Activated T-cell treated with anti-CD3 and anti-CD28 coated beads, Interleukin-2, amount 50 U/mL, for 1 hour (primary cell): ENCODE measurements around the gene PCSK1N.
"Not testable (repeated sequence)": the region's sequence is repeated elsewhere in the genome, so short reads cannot be mapped to it uniquely, and the experiment has no call there.

ENCODE experiments used
- DNase-seq: peaks from one replicate; pipeline ENCODE4 v3.0.0-alpha.2; 2020

Gene PCSK1N

DNA sequence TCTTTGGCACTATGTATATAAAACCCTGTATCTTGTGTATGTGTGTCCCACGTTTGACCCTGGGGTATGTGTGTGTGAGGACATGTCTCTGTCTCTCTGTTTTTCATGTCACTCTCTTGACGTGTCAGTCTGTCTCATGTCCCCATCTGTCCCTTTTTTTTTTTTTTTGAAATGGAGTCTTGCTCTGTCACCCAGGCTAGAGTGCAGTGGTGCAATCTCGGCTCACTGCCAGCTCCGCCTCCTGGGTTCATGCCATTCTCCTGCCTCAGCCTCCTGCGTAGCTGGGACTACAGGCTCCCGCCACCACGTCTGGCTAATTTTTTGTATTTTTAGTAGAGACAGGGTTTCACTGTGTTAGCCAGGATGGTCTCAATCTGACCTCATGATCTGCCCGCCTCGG lies 16.0 kb downstream of the PCSK1N start:
- not testable (repeated sequence) for DNase-seq

DNA sequence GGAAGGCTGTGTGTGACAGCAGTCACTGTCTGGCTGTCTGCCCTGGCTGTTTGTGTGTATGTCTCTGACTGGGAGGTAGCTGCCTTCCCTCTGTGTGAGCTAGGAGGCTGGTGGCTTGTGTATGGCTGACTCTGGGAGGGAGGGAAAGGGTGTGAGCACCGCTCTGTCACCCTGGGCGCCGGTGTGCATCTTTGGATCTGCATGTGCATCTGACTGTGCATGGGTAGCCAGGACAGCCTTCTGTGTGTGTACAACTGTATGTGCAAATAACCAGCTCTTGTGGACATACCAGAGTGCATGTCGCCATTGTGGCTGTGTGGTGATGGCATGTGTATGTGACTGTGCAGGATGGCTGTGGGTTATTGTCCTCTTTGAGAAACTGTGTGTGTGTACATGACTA lies 16.5 kb downstream of the PCSK1N start:
- no peak for DNase-seq

DNA sequence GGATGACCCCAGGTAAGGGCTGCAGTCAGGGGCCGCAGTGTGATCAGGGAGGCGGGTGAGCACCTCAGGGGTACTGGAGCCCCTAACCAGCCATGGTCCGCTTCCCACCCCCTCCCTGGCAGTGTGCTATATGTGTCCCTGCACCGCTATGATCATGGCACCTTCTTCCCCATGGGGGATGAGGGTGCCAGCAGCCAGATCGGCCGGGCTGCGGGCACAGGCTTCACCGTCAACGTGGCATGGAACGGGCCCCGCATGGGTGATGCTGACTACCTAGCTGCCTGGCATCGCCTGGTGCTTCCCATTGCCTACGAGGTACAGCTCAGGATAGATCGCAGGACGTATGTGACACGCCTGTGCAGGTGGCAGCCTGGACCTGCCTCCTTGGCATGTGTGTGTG lies 17.3 kb downstream of the PCSK1N start:
- no peak for DNase-seq

DNA sequence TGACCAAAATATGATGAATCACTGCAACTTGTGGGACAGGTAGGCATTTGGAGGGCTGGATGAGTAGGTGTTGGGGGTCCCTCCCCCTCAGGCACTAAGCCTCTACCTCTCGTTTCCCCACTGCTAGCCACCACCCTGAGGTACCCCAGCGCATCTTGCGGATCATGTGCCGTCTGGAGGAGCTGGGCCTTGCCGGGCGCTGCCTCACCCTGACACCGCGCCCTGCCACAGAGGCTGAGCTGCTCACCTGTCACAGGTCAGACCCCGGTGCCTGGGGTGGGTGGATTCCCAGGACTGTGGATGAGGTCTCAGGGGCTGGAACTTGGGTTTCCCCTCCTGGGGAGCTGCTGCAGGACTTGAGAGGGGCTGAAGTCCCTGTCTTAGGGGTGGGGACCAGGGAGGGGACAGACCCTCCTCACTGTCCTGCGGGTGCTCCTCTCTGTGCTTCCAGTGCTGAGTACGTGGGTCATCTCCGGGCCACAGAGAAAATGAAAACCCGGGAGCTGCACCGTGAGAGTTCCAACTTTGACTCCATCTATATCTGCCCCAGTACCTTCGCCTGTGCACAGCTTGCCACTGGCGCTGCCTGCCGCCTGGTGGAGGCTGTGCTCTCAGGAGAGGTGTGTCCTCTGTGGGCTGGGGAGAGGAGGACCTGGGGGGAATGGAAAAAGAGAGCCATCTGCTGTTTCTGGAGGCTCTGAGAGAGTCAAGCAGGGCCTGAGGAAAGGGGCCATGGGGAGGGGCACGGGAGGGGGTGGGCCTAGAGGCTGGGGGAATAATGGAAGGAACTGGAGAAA lies 19.2 kb downstream of the PCSK1N start:
- peak; percentile 9 for DNase-seq

DNA sequence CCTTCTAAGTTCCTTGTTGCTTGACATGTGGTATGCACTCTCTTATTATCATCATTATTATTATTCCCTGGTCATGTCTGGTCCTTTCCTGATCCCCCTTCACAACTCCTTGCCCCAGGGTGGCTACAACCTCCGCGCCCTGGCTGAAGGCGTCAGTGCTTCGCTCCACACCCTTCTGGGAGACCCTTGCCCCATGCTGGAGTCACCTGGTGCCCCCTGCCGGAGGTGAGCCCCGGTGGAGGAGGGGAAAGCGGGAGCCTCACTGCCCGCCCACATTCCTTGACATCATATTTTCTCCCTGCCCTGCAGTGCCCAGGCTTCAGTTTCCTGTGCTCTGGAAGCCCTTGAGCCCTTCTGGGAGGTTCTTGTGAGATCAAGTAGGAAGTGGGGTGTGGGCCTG lies 20.1 kb downstream of the PCSK1N start:
- peak; percentile 11 for DNase-seq

DNA sequence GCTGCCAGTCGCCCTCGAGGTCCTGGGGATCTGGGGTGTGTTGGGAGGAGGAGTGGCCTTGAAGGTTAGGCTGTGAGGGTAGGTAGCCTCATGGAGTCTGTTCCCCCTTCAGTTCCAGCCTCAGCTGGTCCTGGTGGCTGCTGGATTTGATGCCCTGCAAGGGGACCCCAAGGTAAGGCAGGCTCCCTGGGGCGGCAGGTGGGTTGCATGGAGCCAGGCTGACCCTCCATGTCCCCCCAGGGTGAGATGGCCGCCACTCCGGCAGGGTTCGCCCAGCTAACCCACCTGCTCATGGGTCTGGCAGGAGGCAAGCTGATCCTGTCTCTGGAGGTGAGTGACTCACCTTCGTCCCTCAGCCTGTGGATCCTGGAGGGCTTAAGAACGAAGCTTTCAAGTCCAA lies 20.7 kb downstream of the PCSK1N start:
- no peak for DNase-seq

DNA sequence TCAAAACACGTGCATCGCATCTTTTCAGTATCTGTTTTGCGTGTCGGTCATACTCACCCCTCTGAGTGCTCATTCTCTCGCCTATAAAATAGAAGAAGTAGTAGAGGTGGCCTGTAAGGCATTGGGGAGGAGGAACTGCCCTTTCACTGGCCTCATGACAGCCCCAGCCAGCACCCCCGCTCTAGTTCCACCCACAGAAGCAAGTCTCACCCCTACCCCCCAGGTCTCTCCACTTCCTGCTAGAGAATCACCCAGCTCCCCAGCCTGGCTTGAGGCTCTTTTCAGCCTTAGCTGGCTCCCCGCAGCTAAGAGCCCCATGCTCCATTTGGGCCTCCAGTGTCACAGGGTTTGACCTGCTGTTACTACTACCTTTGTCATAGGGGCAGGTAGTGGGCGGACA lies 21.8 kb downstream of the PCSK1N start:
- DNase-seq = peak; percentile 2

DNA sequence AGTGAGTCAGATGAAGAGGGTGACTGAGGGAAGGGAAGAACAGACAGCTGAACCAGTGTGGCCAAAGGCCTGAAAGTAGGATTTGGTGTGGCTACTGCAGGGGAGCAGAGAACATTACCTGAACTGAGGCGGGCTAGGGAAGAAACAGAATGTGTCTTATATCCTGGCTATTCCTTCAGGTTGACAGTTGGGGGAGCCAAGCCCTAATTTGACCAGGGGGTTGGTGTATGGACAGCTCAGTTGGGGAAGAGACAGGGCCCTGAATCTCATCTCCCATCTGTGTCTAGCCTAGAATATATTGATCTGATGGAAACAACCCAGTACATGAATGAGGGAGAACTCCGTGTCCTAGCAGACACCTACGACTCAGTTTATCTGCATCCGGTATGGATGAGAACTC lies 29.3 kb downstream of the PCSK1N start:
- DNase-seq = no peak

DNA sequence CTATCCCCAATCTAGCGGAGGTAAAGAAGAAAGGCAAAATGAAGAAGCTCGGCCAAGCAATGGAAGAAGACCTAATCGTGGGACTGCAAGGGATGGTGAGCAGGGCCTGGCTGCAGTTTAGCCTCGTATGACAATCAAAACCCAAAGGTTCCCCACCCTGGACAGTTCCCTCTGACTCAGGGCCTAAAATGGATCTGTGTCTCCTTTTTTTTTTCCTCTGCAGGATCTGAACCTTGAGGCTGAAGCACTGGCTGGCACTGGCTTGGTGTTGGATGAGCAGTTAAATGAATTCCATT lies 32.6 kb downstream of the PCSK1N start:
- DNase-seq = no peak

DNA sequence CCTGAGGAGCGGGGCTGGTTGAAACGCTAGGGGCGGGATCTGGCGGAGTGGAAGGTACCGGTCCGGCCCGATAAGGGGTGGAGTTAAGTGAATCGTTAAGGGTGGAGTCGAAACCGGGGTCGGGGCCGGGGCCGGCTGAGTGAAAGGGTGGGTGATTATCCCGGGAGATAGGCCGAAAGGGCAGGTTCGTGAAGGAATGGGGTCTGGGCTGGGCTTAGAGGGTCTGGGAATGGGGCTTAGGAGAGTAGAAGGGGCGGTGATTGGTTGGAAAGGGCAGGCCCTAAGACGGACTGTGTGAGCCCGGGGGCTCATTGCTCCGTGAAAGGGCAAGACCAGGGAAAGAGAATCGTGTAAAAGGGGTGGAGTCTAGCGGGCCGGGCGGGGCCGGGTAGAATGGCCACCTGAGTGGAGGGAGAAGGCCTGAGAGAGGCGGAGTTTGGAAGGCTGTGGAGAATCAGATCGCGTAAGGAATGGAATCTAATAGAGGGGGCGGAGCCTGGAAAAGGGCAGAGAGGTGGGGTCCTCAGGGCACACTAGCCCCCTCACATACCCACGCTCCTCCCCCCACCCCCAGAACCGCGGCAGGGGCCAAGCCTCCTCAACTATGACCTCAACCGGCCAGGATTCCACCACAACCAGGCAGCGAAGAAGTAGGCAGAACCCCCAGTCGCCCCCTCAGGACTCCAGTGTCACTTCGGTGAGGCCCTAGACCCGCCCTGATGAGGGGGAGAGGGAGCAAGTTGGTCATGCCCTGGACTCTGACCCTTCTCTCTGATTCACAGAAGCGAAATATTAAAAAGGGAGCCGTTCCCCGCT lies 33.1 kb downstream of the PCSK1N start:
- DNase-seq = no peak

DNA sequence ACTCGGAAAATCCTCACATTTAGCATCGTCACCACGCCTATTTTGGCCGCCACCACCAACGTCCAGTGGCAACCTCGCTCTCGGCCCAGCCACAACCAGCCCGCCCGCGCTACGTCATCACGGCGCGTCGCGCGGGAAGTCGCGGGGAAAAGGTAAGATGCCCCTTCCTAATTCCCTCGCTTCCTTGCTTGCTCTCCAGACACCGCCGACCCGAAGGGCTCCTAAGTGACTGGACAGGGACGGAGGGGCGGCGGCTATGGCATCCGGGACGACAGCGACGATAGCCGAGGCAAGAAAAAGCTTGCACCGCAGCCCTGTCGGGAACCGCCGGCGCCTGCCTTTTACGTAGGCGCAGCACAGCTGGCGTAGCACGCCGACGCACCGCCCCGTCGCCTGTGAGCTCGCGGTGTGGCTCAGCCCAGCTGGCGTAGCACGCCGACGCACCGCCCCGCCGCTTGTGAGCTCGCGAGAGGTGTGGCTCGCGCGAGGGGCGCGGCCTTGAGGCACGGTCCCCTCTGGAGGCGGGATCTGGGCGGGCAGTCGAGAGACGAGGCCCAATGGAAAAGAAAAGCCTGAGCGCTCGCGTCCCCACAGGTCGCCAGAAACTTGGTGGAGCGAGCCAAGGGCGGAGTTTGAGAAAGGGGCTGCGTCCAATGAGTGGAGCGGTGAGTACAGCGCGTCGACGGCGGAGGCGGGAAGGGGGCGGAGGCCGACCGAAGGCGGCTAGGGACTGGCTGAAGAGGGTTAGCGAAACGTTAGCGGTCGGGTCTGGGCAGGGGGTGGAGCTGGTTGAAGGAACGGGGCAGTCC lies 33.9 kb downstream of the PCSK1N start, which contains the start of gene HDAC6:
Gene HDAC6 (plus strand): TSS at position 788 of the 809 bp plus-strand sequence. CDS start 626 bp downstream, outside the sequence.
- DNase-seq = peak; percentile 92

DNA sequence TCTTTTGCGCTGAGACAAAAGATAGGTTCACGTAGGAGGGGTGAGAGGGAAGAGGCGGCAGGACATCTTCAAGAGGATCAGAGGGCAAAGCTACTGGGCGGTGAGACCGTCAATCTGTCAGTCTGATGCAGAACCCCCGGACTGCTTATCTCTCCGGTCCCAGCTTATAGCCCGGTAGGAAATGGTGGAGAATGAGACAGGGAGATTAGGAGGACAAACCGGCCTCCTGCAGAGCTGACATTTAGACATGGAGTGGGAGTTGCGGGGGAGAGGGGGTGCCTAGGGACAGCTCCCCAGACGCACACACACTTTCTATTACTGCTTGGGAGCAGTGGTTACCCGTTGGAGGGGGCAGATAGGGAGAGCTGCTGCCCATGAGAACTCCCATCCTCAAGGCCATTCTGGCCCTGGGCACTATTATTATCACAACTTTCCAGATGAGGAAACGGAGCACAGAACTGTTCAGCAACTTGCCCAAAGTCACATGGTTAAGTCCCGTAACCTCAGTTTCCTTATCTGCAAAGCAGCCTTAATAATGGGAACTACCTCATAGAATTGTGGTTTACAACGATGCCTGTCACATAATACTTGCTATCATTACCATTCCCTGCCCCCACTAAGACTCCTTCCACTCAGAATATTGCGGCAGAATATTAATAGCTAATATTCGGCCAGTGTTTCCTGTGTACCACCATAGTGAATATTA lies 34.7 kb downstream of the PCSK1N start:
- DNase-seq = no peak

DNA sequence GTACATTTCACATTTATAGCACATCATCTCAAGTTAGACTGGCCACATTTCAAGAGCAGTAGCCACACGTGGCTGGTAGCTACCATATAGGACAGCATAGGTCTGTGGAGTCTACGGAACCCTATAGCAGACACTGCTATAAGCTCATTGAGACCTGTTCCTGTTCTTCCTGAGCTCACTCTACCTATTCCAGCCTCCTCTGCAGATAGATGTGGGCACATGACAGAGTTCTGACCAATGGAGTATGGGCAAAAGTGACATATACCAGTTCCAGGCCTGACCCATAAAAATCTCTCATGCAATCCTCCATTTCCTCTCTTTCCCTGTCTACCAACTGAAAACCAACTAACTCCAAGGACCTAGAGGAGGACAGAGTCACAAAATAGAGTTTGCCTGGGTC lies 37.1 kb downstream of the PCSK1N start:
- DNase-seq = no peak

DNA sequence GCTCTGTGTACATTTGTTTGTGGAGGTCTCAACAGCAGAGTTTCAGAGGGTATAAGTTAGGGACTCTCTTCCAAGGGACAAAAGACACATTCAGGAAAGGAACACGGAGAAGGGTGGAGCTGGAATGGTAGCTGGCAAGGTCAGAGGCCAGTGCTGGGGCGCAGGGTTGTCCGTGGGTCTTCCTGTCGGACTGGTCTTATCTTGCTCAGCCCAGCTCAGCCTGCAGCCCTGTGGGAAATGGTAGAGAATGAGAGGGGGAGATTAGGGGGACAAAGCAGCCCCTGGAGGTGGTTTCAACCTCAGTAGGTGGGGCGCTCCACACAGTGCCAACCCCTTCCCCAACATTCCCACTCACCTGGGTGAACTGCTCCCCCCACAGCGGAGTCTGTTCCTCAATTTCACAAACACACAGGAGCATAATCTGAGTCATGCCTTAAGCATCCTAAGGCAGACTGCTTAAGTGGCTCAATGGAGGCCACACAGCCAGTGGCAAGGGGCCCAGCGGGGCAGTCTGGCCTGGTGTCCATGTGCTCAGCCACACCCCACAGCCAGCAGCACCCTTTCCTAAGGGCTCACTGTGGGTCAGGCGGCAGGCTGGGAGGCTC lies 40.4 kb downstream of the PCSK1N start:
- DNase-seq = no peak

DNA sequence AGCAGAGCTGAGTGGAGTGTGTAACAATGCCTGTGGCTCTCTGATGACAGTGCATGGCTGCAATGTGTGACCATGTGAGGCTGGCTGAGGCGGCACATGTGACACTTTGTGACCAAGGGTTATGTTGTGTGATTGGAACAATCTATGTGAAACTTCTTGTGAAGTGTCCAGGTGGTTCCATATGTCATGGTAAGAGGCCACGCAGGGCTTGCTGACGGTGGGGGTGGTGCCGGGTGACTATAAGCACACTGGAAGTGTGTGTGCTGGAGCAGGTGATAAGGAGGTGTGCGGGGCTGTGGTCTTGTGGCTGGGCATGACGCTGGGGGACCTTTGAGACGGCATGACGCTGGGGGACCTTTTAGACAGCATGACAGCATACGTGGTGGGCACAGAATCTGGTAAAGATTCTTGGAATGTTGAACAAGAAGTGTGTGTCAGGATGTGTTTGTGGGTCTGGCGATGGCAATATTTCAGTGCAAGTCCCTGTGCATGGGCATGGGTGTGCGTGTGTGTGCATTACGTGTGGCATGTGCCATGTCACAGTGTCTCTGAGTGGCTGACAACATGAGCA lies 41.0 kb downstream of the PCSK1N start:
- no peak for DNase-seq

DNA sequence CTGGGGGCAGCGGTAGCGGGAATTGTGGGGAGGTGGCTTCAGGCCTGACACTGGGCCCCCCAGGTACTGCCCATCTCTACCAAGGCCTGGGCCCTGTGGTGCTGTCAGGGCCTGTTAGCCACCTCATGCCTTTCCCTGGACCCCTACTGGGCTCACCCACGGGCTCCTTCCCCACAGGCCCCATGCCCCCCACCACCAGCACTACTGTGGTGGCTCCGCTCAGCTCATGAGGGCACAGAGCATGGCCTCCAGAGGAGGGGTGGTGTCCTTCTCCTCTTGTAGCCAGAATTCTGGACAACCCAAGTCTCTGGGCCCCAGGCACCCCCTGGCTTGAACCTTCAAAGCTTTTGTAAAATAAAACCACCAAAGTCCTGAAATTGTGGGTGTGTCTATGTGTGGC lies 41.5 kb downstream of the PCSK1N start:
- no peak for DNase-seq

DNA sequence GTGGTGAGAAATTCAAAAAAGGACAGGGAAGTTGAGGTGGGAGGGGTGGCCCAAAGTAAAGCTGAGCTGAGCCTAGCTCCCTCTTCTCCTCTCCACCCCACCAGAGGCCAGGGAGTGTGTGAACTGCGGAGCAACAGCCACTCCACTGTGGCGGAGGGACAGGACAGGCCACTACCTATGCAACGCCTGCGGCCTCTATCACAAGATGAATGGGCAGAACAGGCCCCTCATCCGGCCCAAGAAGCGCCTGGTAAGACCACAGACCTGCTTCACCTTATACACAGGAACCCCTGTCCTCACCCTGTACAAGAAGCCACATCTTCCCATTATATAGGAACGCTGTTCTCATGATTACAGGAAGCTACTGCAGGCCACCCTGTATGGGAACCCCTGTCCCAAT lies 43.2 kb downstream of the PCSK1N start:
- no peak for DNase-seq

DNA sequence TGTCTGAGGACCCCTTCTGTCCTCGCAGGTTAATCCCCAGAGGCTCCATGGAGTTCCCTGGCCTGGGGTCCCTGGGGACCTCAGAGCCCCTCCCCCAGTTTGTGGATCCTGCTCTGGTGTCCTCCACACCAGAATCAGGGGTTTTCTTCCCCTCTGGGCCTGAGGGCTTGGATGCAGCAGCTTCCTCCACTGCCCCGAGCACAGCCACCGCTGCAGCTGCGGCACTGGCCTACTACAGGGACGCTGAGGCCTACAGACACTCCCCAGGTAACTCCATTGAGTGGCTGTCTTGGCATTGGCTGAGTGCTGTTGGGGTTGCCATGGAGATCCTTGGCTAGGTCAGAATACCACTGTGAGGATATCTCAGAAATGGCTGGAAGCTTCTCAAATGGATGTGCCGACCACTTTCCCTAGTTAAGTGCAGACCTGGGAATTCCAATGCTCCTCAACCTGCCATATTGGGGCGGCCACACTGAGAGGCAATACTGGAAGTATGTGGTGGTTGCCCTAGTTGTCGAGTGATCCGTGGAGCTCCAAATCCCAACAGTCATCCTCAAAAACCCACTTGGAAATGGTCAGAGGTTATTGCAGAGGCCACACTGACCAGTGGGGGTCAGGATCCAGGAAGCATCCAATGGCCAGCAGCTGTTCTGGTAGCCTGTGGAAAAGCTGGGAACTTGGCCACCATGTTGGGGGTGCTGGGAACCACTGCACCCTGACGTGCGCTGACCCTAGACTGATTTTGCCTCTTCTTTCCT lies 44.2 kb downstream of the PCSK1N start:
- DNase-seq = no peak

DNA sequence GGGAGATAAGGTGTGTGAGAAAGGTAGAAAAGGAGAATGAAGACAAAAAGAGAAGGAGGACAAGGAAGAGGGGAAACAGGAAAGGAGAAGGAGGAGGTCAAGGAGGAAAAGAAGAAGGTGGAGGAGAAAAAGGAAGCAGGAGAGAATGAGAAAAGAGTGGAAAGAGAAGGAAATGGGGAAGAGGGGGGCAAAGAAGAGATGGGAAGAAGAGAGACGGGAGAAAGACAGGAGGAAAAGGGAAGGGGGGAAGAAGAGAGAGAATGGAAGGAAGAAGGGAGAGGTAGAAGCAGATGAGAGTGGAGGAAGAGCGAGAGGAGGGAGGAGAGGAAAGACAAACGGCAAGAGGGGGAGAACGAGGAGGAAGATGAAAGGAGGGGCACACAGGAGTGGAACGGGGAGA lies 44.9 kb downstream of the PCSK1N start:
- no peak for DNase-seq

DNA sequence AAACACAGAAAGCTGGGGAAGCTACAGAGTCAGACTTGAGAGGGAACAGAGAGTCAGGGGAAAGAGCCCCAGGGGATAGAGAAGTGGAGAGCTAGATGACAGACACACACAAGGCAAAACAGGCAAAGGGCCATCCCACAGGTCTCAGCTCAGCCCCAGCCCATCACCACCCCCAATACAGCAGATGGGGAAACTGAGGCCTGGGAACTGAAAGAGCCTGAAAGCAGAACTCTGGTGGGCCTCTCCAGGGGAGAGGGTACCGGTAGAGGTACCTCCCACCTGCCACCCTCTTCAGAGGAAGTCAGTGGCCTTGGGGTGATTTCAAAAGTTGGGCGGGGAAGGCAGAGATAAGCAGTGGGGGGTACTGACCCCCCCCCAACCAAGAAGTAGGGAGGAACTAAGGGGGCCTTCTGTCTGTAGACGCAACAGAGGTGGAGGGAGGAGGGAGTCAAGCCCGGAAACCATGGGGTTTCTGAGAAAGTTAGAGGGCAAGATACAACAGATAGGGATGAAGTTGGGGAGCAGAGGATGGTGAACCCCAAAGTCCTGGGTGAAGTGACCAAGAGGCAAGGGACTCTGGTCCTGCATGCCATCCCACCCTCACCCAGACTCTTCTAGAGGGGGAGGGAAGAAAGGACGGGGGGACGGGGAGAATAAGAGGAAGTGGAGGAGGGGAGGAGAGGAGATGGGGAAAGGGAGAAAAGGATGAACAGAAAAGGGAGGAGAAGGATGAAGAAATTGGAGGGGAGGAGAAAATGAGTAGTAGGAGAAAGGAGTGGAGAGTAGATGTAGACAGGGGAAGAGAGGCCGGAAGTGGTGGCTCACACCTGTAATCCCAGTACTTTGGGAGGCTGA lies 45.8 kb downstream of the PCSK1N start:
- no peak for DNase-seq
